HepG2 (cell line): Measurements from ENCODE around the gene PDSS2. TPM values are rescaled to one million over a fixed set of nuclear protein-coding genes. Genes with fewer than 3 reads are reported as not detected.
A peak's percentile ranks its signal among the peaks of the same experiment; 100 is the strongest.

Source experiments
- ATAC-seq: fragments of 200-7000 bp; cut with Tn5 transposase; 3 replicates; pipeline ENCODE4 v1.9.1; 2020; ENCODE audit warnings: mild to moderate bottlenecking, moderate library complexity
- BruUV-seq: library from RNA; stranded (reverse); fragments of 400-500 nt; replicated peaks from 2 replicates; lab custom pipeline; 2021; lab: Mats Ljungman, UMichigan
- CTCF ChIA-PET: fragments of 300-600 bp; formaldehyde crosslinking; extraction: SDS; loops from one replicate; lab custom pipeline; 2021; ENCODE audit warnings: low total read pairs, inconsistent platforms, low intra/inter-chr PET ratio; lab: Yijun Ruan, JAX
- POLR2A ChIA-PET: fragments of 350-600 bp; sonication (Branson Sonifier 250); formaldehyde crosslinking; loops from one replicate; lab custom pipeline; 2020; ENCODE audit warnings: antibody characterized with exemption, inconsistent platforms; lab: Yijun Ruan, JAX
- DNase-seq: peaks from one replicate; pipeline ENCODE4 v3.0.0-alpha.2; 2015; ENCODE audit warnings: low spot score
- FAIRE-seq: peaks from 3 replicates; lab custom pipeline; 2011; peaks lifted over from hg19 to GRCh38; lab: Jason Lieb, UNC
- H2AFZ ChIP-seq: one replicate; pipeline ENCODE4 v1.6.1; 2011; ENCODE audit warnings: low read length, inconsistent platforms
- H3K27ac ChIP-seq: fragments of 300-600 bp; 3 replicates; pipeline ENCODE4 v1.8.0; 2011; ENCODE audit warnings: mixed run types, mild to moderate bottlenecking, mixed read lengths, low read length, inconsistent platforms; ENCODE audit not compliant: insufficient read depth; ENCODE audit errors: extremely low read length
- H3K27me3 ChIP-seq, 2 experiments: fragments of 200-600 bp in 1 of 2; 2 replicates in 1 of 2; 3 replicates in 1 of 2; pipeline versions ENCODE4 v1.6.0 to v1.8.0; 2011; ENCODE audit warnings: low read length in 2 of 2, mild to moderate bottlenecking in 2 of 2, moderate library complexity in 2 of 2, inconsistent platforms in 1 of 2; ENCODE audit not compliant: insufficient read depth in 2 of 2, control insufficient read depth in 1 of 2
- H3K36me3 ChIP-seq, 2 experiments: fragments of 200-600 bp in 1 of 2; replicated peaks in 1 of 2; 2 replicates in 1 of 2; 3 replicates in 1 of 2; pipeline versions ENCODE4 v1.5.1 to v1.8.0; 2011; ENCODE audit warnings: low read length in 2 of 2, inconsistent platforms in 1 of 2; ENCODE audit not compliant: insufficient read depth in 2 of 2, control insufficient read depth in 1 of 2
- H3K4me1 ChIP-seq: 2 replicates; pipeline ENCODE4 v1.5.1; 2012; ENCODE audit warnings: low read length, inconsistent platforms; ENCODE audit not compliant: insufficient read depth
- H3K4me2 ChIP-seq: 2 replicates; pipeline ENCODE4 v1.6.0; 2011; ENCODE audit warnings: low read depth, low read length, inconsistent platforms
- H3K4me3 ChIP-seq, 3 experiments: fragments of 200-600 bp in 1 of 3; sonication (generic), shearing (Covaris generic) in 1 of 3; replicated peaks in 1 of 3; 2 replicates each; pipeline ENCODE4 v1.5.1; 2011 to 2016; ENCODE audit warnings: low read length in 3 of 3, inconsistent platforms in 2 of 3, low read depth in 2 of 3, mild to moderate bottlenecking in 2 of 3, control low read depth in 1 of 3, mixed read lengths in 1 of 3; ENCODE audit not compliant: insufficient read depth in 1 of 3
- H3K79me2 ChIP-seq: one replicate; pipeline ENCODE4 v1.6.1; 2011; ENCODE audit warnings: low read length, inconsistent platforms; ENCODE audit not compliant: insufficient read depth
- H3K9ac ChIP-seq: 2 replicates; pipeline ENCODE4 v1.6.0; 2011; ENCODE audit warnings: mild to moderate bottlenecking, low read depth, low read length, inconsistent platforms; ENCODE audit not compliant: insufficient read depth
- H3K9me3 ChIP-seq: 2 replicates; pipeline ENCODE4 v1.5.1; 2012; ENCODE audit warnings: mild to moderate bottlenecking, low read length
- H4K20me1 ChIP-seq: 2 replicates; pipeline ENCODE4 v1.6.0; 2011; ENCODE audit warnings: inconsistent platforms, mild to moderate bottlenecking, low read length, moderate library complexity; ENCODE audit not compliant: insufficient read depth
- ASH2L ChIP-seq: fragments of 300-600, 200-600 bp; sonication (generic); IDR thresholded peaks from 2 replicates; pipeline ENCODE4 v1.7.0; 2017; ENCODE audit warnings: low read depth, mild to moderate bottlenecking, moderate library complexity, mixed read lengths, low read length; ENCODE audit not compliant: insufficient read length
- FOXA1 ChIP-seq, 2 experiments: fragments of 450-650 bp in 1 of 2; sonication (generic) in 1 of 2; formaldehyde crosslinking in 1 of 2; IDR thresholded peaks; 2 replicates each; pipeline versions ENCODE4 v1.4.0 to v1.6.1; 2016 to 2020; ENCODE audit warnings: missing genetic modification reagents in 1 of 2
- FOXA3 ChIP-seq: IDR thresholded peaks from 2 replicates; pipeline ENCODE4 v1.6.1; 2016; ENCODE audit warnings: missing genetic modification reagents, missing compliant biosample characterization
- FOXP1 ChIP-seq, 2 experiments: fragments of 450-650 bp in 1 of 2; IDR thresholded peaks; 2 replicates each; pipeline ENCODE4 v1.6.1; 2017 to 2018; ENCODE audit warnings: antibody characterized with exemption in 1 of 2
- MIER2 ChIP-seq: IDR thresholded peaks from 2 replicates; pipeline ENCODE4 v1.6.1; 2016; ENCODE audit warnings: missing biosample characterization, missing genetic modification reagents
- MLLT10 ChIP-seq: sonication (generic); formaldehyde crosslinking; IDR thresholded peaks from 2 replicates; pipeline ENCODE4 v1.4.0; 2020; ENCODE audit warnings: missing genetic modification reagents
- SCMH1 ChIP-seq: sonication (generic); formaldehyde crosslinking; IDR thresholded peaks from 2 replicates; pipeline ENCODE4 v1.9.0; 2021; ENCODE audit warnings: missing genetic modification reagents, mild to moderate bottlenecking, borderline replicate concordance
- SOX6 ChIP-seq, 2 experiments: fragments of 450-650 bp in 1 of 2; sonication (generic) in 1 of 2; formaldehyde crosslinking in 1 of 2; IDR thresholded peaks; 2 replicates each; pipeline versions ENCODE4 v1.4.0 to v1.6.1; 2017 to 2020; ENCODE audit warnings: antibody characterized with exemption in 1 of 2, mild to moderate bottlenecking in 1 of 2, missing genetic modification reagents in 1 of 2
- SRF ChIP-seq: IDR thresholded peaks from 2 replicates; pipeline ENCODE4 v1.6.1; 2011; ENCODE audit warnings: mild to moderate bottlenecking, low read depth, low read length, moderate library complexity
- U2AF2 ChIP-seq: fragments of 200-400 bp; formaldehyde crosslinking; IDR thresholded peaks from 2 replicates; pipeline ENCODE4 v1.6.1; 2017; ENCODE audit warnings: low read depth, mild to moderate bottlenecking, low read length
- ZIK1 ChIP-seq: sonication (generic); formaldehyde crosslinking; IDR thresholded peaks from 2 replicates; pipeline ENCODE4 v1.5.0; 2020; ENCODE audit warnings: mild to moderate bottlenecking, low read depth, missing genetic modification reagents, borderline replicate concordance
- ZNF274 ChIP-seq: sonication (generic); formaldehyde crosslinking; IDR thresholded peaks from 2 replicates; pipeline ENCODE4 v1.5.1; 2020; ENCODE audit warnings: mild to moderate bottlenecking, missing genetic modification reagents
- ZNF501 ChIP-seq: sonication (generic); formaldehyde crosslinking; IDR thresholded peaks from 2 replicates; pipeline ENCODE4 v1.5.1; 2020; ENCODE audit warnings: mild to moderate bottlenecking, moderate library complexity, missing genetic modification reagents
- ZNF75D ChIP-seq: sonication (generic); formaldehyde crosslinking; IDR thresholded peaks from 2 replicates; pipeline ENCODE4 v1.8.1; 2023; ENCODE audit warnings: missing genetic modification reagents, mild to moderate bottlenecking, borderline replicate concordance
- ZSCAN20 ChIP-seq: sonication (generic); formaldehyde crosslinking; IDR thresholded peaks from 2 replicates; pipeline ENCODE4 v1.4.0; 2020; ENCODE audit warnings: missing genetic modification reagents, mild to moderate bottlenecking, borderline replicate concordance
- WGBS: methylation state at CpG from one replicate; pipeline ENCODE4 v1.1.6; 2017; ENCODE audit warnings: low lambda C conversion rate; 5-methylcytosine and 5-hydroxymethylcytosine counted together
- in situ Hi-C: cut with HindIII; loops from 2 replicates; pipeline ENCODE4 v1.10.0; 2017; ENCODE audit warnings: low pct_unique_long_range_greater_than_20kb; ENCODE audit not compliant: extremely low pct_ligation_motif_present
- intact Hi-C: fragments of 100-400 bp; cut with micrococcal nuclease; formaldehyde crosslinking; loops from one replicate; pipeline ENCODE4 v1.10.0; 2022; ENCODE audit not compliant: unreplicated experiment
- polyA plus RNA-seq, 8 experiments: library from polyadenylated mRNA; depleted of rRNA in 3 of 8; stranded (reverse) in 7 of 8; unstranded in 1 of 8; fragments of >200 nt; fragmentation: Illumina TruSeq in 4 of 8; extraction: Trizol in 4 of 8; gene quantifications; 2 replicates each; pipeline versions ENCODE4 v1.2.1 to v1.2.3, GENCODE V29; 2011 to 2016; ENCODE audit warnings: low read depth in 4 of 8, missing spikeins in 1 of 8, mixed read lengths in 1 of 8; ENCODE audit not compliant: insufficient read depth in 1 of 8
- total RNA-seq, 5 experiments: library from RNA; depleted of rRNA; stranded (reverse); fragments of >200 nt; fragmentation: Illumina TruSeq; extraction: Trizol; gene quantifications; 2 replicates each; pipeline ENCODE4 v1.2.3, GENCODE V29; 2016; ENCODE audit warnings: low read depth in 1 of 5
- TF ChIP-seq, protein P1 (sequence below): sonication (generic); formaldehyde crosslinking; IDR thresholded peaks from 2 replicates; pipeline ENCODE4 v1.4.0; 2020; ENCODE audit warnings: missing genetic modification reagents
- TF ChIP-seq, protein P2 (sequence below): sonication (generic); formaldehyde crosslinking; IDR thresholded peaks from 2 replicates; pipeline ENCODE4 v1.4.0; 2020; ENCODE audit warnings: low read depth, mild to moderate bottlenecking, missing genetic modification reagents
- TF ChIP-seq, protein P3 (sequence below): fragments of 450-650 bp; IDR thresholded peaks from 2 replicates; pipeline ENCODE4 v1.6.1; 2017; ENCODE audit warnings: mild to moderate bottlenecking

Gene PDSS2
- total and polyA plus RNA-seq, 2 of the 13 experiments (the other 11 are each of a cell fraction or from before 2014, with no cell fraction given), result 16.2 to 17.0 TPM

DNA sequence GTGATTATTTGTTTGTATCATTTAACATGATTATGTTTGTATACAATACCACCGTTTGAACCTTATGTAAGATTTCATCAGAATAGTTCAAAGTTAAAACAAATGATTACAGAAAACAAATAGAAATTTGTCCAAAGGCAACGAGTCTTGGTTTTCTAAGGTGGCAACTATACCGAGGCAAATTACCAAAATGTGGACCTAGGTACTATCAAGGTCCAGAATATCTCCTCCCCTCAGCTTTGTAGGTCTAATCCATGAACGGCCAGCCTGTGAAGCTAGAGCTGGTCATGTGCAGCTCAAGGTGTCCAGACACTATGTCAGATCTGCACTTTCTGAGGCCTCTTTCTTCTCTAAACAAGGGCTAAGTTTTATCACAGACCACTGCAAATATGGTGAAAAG lies 192.4 kb downstream of the PDSS2 start:
- CTCF ChIA-PET, result no interaction called here
- TF ChIP-seq SOX6 (IDR thresholded peaks at IDR 0.05), result no peak
- peak; percentile 27; the same call in 1 of the 2 replicates for TF ChIP-seq SOX6 (CRISPR knock-in tag; IDR thresholded peaks at IDR 0.05)
- TF ChIP-seq ZIK1, result no peak
- TF ChIP-seq ZNF501 (CRISPR knock-in tag), result no peak
- TF ChIP-seq, protein P1, sequence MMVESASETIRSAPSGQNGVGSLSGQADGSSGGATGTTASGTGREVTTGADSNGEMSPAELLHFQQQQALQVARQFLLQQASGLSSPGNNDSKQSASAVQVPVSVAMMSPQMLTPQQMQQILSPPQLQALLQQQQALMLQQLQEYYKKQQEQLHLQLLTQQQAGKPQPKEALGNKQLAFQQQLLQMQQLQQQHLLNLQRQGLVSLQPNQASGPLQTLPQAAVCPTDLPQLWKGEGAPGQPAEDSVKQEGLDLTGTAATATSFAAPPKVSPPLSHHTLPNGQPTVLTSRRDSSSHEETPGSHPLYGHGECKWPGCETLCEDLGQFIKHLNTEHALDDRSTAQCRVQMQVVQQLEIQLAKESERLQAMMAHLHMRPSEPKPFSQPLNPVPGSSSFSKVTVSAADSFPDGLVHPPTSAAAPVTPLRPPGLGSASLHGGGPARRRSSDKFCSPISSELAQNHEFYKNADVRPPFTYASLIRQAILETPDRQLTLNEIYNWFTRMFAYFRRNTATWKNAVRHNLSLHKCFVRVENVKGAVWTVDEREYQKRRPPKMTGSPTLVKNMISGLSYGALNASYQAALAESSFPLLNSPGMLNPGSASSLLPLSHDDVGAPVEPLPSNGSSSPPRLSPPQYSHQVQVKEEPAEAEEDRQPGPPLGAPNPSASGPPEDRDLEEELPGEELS (CRISPR knock-in tag), result peak; percentile 56; the same call in 1 of the 2 replicates
- TF ChIP-seq FOXA3 (CRISPR knock-in tag), result peak; percentile 36; the same call in 1 of the 2 replicates
- TF ChIP-seq ZSCAN20 (CRISPR knock-in tag), result no peak
- TF ChIP-seq SRF, result no peak
- no peak for TF ChIP-seq ZNF75D (CRISPR knock-in tag)
- TF ChIP-seq, protein P2, sequence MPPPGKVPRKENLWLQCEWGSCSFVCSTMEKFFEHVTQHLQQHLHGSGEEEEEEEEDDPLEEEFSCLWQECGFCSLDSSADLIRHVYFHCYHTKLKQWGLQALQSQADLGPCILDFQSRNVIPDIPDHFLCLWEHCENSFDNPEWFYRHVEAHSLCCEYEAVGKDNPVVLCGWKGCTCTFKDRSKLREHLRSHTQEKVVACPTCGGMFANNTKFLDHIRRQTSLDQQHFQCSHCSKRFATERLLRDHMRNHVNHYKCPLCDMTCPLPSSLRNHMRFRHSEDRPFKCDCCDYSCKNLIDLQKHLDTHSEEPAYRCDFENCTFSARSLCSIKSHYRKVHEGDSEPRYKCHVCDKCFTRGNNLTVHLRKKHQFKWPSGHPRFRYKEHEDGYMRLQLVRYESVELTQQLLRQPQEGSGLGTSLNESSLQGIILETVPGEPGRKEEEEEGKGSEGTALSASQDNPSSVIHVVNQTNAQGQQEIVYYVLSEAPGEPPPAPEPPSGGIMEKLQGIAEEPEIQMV (CRISPR knock-in tag), result no peak
- TF ChIP-seq, protein P3, sequence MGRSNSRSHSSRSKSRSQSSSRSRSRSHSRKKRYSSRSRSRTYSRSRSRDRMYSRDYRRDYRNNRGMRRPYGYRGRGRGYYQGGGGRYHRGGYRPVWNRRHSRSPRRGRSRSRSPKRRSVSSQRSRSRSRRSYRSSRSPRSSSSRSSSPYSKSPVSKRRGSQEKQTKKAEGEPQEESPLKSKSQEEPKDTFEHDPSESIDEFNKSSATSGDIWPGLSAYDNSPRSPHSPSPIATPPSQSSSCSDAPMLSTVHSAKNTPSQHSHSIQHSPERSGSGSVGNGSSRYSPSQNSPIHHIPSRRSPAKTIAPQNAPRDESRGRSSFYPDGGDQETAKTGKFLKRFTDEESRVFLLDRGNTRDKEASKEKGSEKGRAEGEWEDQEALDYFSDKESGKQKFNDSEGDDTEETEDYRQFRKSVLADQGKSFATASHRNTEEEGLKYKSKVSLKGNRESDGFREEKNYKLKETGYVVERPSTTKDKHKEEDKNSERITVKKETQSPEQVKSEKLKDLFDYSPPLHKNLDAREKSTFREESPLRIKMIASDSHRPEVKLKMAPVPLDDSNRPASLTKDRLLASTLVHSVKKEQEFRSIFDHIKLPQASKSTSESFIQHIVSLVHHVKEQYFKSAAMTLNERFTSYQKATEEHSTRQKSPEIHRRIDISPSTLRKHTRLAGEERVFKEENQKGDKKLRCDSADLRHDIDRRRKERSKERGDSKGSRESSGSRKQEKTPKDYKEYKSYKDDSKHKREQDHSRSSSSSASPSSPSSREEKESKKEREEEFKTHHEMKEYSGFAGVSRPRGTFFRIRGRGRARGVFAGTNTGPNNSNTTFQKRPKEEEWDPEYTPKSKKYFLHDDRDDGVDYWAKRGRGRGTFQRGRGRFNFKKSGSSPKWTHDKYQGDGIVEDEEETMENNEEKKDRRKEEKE, result no peak
- TF ChIP-seq SCMH1, result no peak
- TF ChIP-seq FOXP1 (IDR thresholded peaks at IDR 0.05), result no peak
- peak; percentile 61; the same call in 1 of the 2 replicates for TF ChIP-seq FOXP1 (CRISPR knock-in tag; IDR thresholded peaks at IDR 0.05)
- TF ChIP-seq ASH2L, result no peak
- no peak for TF ChIP-seq MLLT10 (CRISPR knock-in tag)
- TF ChIP-seq MIER2 (CRISPR knock-in tag), result no peak
- TF ChIP-seq ZNF274, result no peak
- TF ChIP-seq FOXA1 (IDR thresholded peaks at IDR 0.05), result no peak
- TF ChIP-seq FOXA1 (CRISPR knock-in tag; IDR thresholded peaks at IDR 0.05), result no peak
- TF ChIP-seq U2AF2, result no peak

More for the DNA sequence above, 192.4 kb downstream of the PDSS2 start:
- Histone ChIP-seq H3K79me2 (no peaks in the 10 kb centered on the region), H3K4me3 (no peak overlapping the region), H3K27ac (no peak overlapping the region), H3K9me3 (no peaks in the 10 kb centered on the region), H4K20me1 (no peaks in the 10 kb centered on the region; the same call in 1 of the 2 replicates), H3K9ac (no peak overlapping the region), H2AFZ (no peak overlapping the region), H3K4me1 (peaks cover 49% of the 10 kb centered on the region), H3K4me2 (peak overlapping the region; percentile 35; the same call in 1 of the 2 replicates), H3K36me3 (no peaks in the 10 kb centered on the region), H3K27me3 (no peaks in the 10 kb centered on the region)
- in situ Hi-C loops, result no loop called here
- no TSS peak for BruUV-seq
- intact Hi-C loops, result no loop called here
- POLR2A ChIA-PET, result interaction anchor here (0.7 to 1.2 kb wide), 3 partner anchors 151 to 192 kb away, joined by 3 to 4 read pairs (median 3); partner anchors contain the start of genes BEND3 and PDSS2
- WGBS, result 3% methylated on average over 4 of the region's 4 CpGs
- FAIRE-seq (no peak), DNase-seq (no peak), ATAC-seq (peak; percentile 72)
